ENCODE results near the gene FCN2.

FCN2 gene

GRCh38 chr9:134889386-134890154 lies 9.0 kb downstream of the FCN2 start:
- no peak for DNase-seq

GRCh38 chr9:134890155-134890495 lies 9.5 kb downstream of the FCN2 start:
- DNase-seq: no peak

GRCh38 chr9:134891053-134891452 lies 10.4 kb downstream of the FCN2 start:
- DNase-seq: no peak

DNA sequence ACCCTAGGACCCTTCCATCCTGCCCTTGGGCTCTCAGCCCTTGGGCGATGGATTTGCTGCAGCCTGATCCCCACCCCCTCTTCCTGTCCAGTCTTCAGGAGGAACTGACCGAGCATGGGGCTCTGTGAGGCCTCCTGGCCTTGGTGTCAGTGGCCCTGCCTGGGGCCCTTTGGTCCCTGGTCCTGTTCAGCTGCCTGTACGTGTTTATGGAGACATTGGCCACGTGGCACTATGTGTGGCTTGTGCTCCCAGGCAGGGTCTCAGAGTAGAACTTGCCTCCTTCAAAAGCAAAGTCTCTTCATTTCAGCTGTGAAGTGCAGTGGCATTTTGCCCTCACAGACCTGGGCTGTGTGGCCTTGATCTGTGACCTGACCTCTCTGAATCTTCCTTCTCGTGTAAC lies 11.1 kb downstream of the FCN2 start:
- no peak for DNase-seq

GRCh38 chr9:134892221-134892620 lies 11.6 kb downstream of the FCN2 start:
- DNase-seq: no peak

GRCh38 chr9:134892820-134893420 lies 12.3 kb downstream of the FCN2 start:
- DNase-seq: no peak

- DNase-seq: no peak
These were observed 13.7 kb downstream of the FCN2 start for GRCh38 chr9:134894136-134894860.

- DNase-seq: no peak
These were observed 14.5 kb downstream of the FCN2 start for GRCh38 chr9:134895097-134895496.

DNA sequence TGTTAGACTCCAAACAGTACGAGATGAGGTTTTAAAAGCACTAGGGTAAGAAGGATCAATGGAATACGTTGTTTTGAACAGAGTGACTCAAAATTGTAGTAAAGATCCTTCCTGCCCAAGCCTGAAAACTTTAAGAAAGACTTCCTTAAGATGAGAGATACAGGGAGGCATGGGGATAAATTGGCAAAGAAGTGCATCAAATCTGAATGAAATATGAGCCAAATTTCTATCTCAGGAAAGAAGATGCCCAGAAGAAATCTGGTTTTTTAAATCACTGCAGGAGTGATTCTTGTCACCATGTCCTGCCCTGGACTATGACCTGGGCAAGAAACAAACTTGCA lies 14.9 kb downstream of the FCN2 start:
- no peak for DNase-seq

- DNase-seq: no peak
These were observed 15.6 kb downstream of the FCN2 start for GRCh38 chr9:134895908-134896833.

DNA sequence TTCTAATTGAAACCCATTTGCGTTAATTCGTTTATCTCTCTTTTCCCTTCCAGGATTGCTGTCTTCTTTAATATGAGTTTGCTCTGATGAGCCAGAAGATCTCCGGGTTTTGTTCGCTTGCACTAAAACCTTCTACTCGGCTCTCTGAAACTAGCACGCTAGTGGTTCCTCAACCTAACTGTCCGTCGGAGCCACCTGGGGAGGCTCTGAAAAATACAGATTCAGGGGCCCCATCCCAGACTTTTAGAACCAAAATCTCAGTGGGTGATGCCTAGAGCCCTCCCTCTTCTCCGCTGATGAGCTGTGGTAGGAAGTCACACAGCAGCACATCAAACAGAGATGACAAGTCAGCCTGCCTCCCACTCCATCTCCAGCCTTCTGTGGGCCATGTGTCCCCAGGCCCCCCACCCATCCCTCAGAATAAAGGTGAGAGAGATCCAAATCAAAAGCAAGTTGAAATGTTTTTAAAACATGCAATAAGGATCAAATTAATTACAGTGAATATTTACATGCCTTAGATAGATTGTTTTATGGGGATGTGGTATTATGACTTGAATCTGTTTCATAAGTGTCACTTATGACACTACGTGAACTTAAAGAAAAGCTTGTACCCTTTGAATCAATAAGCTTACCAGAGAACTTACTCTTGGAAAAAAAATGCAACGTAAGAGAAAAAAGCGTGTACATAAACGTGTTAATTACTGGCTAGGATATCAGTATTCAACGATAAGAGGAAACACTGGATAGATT lies 16.4 kb downstream of the FCN2 start:
- DNase-seq: no peak

DNA sequence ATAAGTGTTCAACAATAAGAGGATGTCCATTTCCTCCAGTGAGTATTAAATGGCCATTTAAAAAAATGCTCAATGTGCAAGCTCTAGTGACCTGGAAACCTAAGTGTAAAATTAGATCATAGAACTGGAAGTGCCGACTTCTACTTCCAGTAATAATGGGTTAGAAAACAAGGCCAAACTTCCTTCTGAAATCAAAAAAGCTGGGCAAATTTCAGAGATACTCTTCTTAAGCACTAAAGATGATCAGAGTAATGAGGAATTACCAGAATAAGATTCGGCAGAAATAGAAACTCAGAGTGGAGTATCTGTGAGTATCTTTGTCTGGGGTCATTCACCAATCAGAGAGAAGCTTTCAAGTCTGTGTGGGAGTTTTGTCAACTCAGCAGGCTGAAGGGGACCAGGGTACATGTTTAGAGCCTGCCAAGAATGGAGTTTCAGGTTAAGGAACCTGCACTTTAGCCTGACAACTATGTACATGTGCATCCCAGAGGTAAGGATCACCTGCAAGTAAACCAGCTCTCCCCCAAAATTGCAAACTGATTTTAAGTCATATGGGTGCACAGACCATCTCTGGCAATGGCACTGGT lies 17.1 kb downstream of the FCN2 start:
- DNase-seq: no peak

- no peak for DNase-seq
These were observed 17.7 kb downstream of the FCN2 start for GRCh38 chr9:134898319-134898718.

DNA sequence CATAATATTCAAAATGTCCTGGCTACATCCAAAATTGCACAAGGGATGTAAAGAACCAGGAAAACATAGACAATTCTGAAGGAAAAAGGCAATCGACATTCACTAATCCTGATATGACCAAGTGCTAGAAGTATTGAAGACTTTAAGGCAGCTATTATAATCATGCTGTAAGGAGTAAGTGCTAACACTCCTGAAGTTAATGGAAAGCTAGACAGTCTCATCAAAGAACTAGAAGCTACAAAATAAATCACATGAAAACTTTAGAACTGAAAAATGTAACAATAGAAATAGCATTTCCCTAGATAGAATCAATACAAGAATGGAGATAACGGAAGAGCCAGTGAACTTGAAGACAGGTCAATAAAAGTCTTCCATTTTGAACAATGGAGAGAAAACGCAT lies 18.6 kb downstream of the FCN2 start:
- DNase-seq: no peak

DNA sequence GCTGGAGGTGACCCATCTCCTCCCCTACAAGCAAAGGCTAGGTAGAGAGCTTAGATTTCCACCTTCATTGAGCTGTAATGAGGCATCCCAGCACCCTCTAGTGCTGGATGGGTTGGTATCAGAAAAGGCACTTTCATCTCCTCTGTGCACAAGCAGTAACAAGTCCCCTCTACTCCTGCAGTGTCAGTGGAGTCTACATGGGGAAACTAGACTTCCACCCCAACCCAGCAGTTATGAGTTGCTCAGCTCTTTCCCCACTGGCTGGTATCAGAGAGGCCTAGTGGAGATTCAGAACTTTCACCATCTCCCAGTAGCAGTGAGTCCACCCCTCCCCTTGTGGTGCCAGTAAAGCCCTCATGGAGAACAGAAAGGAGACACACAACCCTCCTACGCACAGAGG lies 19.2 kb downstream of the FCN2 start:
- DNase-seq: no peak

DNA sequence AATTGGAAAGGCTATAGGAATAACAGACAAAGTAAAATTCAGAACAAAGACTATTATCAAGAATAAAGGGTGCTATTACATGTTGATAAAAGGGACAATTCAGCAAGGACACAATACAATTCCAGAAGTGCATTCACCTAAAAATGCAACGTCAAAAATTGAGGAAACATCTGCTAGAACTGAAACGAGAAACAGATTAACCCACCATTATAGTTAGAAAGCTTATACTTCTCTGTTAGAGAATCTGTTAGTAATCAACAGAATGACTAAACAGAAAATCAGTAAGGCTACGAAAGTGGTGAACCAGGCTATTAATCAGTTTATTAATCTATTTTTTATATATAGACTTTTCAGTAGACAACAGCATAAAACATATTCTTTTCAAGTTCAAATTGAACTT lies 22.3 kb downstream of the FCN2 start:
- no peak for DNase-seq

GRCh38 chr9:134908524-134909309 lies 28.1 kb downstream of the FCN2 start:
- DNase-seq: no peak

- no peak for DNase-seq
These were observed 29.2 kb downstream of the FCN2 start for GRCh38 chr9:134909511-134910481.

DNA sequence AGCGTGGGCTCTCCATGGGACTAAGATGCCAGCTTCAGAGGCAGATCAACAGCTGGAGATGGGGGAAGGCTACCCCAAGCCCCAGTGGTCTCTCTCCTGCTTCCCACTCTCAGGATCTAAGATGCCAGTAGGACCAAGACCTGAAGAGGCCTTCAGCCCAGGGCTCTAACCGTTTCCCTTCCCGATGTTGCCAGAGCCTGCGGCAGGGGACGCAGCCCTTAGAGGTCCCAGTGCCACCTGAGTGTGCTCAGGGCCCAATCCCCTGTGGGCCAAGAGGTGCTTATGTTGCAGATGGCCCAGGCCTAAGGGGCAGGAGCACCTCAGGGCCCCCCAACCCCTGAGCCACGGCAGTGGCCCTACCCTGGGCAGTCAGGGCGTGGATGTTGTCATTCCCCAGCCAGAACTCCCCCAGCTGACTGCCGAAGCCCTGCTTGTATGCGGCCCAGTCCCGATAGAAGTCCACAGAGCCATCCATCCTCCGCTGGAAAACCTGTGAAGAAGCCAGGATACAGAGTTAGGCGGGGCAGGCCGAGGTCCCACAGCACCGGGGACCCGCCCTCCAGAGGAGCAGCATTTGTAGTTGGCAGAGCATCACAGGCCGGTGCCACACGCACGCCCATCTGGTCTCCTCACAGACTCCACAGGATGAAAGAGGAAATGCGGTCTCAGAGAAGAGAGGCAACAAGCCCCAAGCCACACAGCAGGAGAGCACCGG lies 31.7 kb downstream of the FCN2 start:
- DNase-seq: no peak

All from T-helper 9 cell (primary cell).